Activated T-helper 1 cell treated with anti-CD3 and anti-CD28 coated beads, Interleukin-2, amount 50 U/mL, for 16 hours (primary cell): ENCODE data around the gene PBX3.

Experiments used
- DNase-seq, 2 donors: peaks; one replicate each; pipeline ENCODE4 v3.0.0-alpha.2; 2020; ENCODE audit warnings: low read depth in 1 of 2, low spot score in 1 of 2

Gene PBX3

GRCh38 chr9:125861405-125862058, 114.4 kb downstream of the PBX3 start:
- DNase-seq = no peak

GRCh38 chr9:125863923-125864322, 116.8 kb downstream of the PBX3 start:
- DNase-seq = no peak

- DNase-seq = no peak
These were observed 120.7 kb downstream of the PBX3 start for GRCh38 chr9:125867751-125868415.

- DNase-seq = no peak
These were observed 131.0 kb downstream of the PBX3 start for GRCh38 chr9:125878164-125878631.

- DNase-seq = no peak
These were observed 133.9 kb downstream of the PBX3 start for GRCh38 chr9:125881042-125881441.

GRCh38 chr9:125883565-125884217, 136.5 kb downstream of the PBX3 start:
- DNase-seq = no peak

- no peak for DNase-seq
These were observed 137.0 kb downstream of the PBX3 start for GRCh38 chr9:125884218-125884595.

GRCh38 chr9:125885405-125886034, 138.3 kb downstream of the PBX3 start:
- DNase-seq = no peak

GRCh38 chr9:125886365-125886764, 139.2 kb downstream of the PBX3 start:
- no peak for DNase-seq

- DNase-seq = no peak
These were observed 140.0 kb downstream of the PBX3 start for GRCh38 chr9:125887172-125887571.

GRCh38 chr9:125888211-125888610, 141.0 kb downstream of the PBX3 start:
- DNase-seq = no peak

GRCh38 chr9:125889112-125889475, 141.9 kb downstream of the PBX3 start:
- DNase-seq = no peak

GRCh38 chr9:125889476-125890419, 142.6 kb downstream of the PBX3 start:
- peak in 1 of 2 donors; percentile 5 for DNase-seq

GRCh38 chr9:125890826-125891225, 143.7 kb downstream of the PBX3 start:
- DNase-seq = no peak

GRCh38 chr9:125893277-125893676, 146.1 kb downstream of the PBX3 start:
- no peak for DNase-seq

GRCh38 chr9:125894566-125894965, 147.4 kb downstream of the PBX3 start:
- DNase-seq = no peak

GRCh38 chr9:125896404-125896803, 149.2 kb downstream of the PBX3 start:
- no peak for DNase-seq

- DNase-seq = no peak
These were observed 149.8 kb downstream of the PBX3 start for GRCh38 chr9:125896964-125897363.

- DNase-seq = no peak
These were observed 150.3 kb downstream of the PBX3 start for GRCh38 chr9:125897481-125897880.

GRCh38 chr9:125902214-125902613, 155.0 kb downstream of the PBX3 start:
- no peak for DNase-seq
